Stimulated activated CD4-positive, alpha-beta T cell treated with anti-CD3 and anti-CD28 coated beads, Interleukin-1b, Interleukin-23, amount 100 ng/mL, for 48 hours (primary cell): ENCODE data around the gene PCDH18.
"Not testable (repeated sequence)": the region's sequence is repeated elsewhere in the genome, so short reads cannot be mapped to it uniquely, and the experiment has no call there.

Experiments used
- DNase-seq: peaks from one replicate; pipeline ENCODE4 v3.0.0-alpha.2; 2020

Gene PCDH18

GRCh38 chr4:137528673-137529072 is 3.6 kb downstream of the PCDH18 start:
- no peak for DNase-seq

DNA sequence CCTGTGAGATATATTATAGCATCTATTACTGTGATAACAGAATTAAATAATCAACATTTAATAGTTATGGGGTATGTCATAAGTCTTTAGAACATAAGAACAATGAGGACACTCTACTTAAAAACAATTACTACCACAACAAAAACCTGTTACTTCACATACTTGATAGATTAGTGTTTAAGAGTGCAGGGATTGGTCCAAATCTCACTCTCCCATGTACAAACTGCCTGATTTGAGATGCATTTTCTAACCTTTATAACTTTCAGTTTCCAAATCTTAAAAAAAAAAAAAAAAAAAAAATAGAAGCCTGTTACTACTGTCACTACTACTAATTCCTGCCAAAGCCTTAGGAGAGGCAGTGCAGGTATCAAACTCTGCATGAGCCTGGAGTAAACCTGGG is 5.6 kb downstream of the PCDH18 start:
- DNase-seq, result no peak

- no peak for DNase-seq
Measured at GRCh38 chr4:137524725-137525369, 7.4 kb downstream of the PCDH18 start.

DNA sequence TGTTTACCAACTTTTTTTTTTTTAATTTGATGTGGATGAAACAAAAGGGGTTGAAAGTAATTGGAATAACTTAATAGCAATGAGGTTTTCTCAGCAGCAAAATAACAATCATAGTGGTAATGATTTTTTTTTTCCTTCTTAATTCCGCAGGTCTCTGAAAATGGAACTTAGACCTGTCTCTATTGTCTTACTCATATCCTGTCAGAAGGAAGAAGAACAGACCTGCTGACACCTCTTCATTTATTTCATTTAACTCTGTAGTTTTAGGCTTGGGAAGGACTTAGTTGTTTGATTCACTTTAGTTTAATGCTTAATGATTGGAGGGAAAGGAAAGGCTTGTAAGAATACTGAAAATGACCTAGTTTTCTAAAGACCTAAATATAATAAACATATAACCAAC is 9.0 kb downstream of the PCDH18 start:
- DNase-seq, result no peak

DNA sequence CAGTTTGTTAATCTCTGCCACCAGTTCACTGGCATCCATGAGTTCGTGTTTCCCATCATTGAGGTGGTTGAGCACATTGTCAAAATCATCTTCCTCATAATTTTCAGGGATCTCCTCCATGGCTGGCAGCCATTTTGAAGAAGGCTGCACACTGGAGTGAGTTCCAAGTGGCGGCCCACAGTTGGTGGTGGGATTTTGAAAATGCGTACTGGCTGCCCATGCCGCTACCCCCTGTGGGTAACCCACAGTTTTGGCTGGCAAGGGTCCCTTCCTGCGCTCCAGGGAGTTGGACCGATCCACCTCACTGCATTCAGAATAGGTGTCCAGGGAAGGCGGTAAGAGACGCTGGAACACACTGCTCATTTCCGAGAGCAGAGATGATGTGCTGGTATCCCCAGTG is 11.2 kb downstream of the PCDH18 start:
- DNase-seq, result no peak

- no peak for DNase-seq
Measured at GRCh38 chr4:137519406-137519805, 12.9 kb downstream of the PCDH18 start.

GRCh38 chr4:137517323-137517722 is 15.0 kb downstream of the PCDH18 start:
- not testable (repeated sequence) for DNase-seq

DNA sequence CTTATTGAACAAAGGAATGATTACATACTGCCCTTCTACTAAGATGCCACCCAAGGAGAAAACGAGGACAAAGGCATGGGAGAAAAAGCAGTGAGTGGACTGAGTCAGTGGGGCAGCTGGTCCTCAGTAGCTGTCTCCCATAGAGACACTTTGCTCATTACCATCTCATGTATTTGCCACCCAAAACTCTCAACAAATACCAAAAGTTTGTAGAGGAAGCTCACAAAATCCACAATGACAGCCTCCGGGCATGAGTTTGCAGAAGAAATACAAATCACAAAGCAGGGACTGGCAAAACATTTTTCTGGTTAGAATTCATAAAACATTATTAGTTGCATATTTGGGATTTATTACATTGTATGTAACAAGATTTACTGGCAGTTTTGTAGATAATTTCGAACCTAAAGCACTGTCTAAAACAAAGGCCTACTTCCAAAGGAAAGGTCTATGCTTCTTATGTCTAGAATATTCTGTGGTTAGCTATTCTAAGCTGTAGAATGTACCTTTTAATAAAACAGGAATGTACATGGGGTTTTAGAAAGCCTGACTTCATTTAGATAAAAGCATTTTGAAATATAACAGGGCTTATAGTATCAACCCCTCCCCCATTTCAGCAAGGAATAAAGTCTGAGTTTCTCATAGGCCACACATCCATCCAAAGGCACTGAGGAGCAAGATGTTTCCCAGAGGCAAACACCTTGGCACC is 17.7 kb downstream of the PCDH18 start:
- no peak for DNase-seq

DNA sequence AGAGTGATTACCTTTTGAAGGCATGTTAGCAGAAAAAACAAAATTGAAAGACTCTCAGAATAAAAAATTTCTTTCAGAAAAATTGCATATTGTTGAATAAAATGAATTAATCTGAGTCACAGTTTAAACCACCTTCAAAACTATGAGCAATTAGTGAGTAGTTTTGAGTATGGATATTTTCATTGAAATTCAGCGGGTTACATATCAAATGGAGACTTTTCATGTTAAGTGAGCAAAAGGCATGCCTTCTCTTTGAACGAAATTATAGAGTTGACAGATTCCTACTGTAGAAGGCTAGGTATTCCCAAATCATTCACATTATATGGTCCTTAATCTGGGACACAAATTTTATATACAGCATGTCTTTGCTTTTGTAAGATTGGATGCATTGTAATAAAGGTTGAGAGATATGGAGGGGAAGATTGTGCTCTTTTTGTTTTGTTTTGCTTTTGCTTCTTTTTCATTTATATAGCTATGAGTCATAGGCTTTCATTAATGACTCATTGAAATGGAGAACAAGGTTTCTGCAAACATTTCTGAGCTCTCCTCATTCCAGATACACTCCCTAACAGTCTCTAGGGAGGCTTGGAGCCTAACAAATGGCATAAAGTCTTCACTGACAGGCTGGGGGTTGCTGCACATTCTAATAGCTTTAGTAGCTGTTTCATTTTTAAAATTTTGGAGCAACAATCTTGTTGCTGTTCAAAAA is 21.6 kb downstream of the PCDH18 start:
- DNase-seq, result no peak

DNA sequence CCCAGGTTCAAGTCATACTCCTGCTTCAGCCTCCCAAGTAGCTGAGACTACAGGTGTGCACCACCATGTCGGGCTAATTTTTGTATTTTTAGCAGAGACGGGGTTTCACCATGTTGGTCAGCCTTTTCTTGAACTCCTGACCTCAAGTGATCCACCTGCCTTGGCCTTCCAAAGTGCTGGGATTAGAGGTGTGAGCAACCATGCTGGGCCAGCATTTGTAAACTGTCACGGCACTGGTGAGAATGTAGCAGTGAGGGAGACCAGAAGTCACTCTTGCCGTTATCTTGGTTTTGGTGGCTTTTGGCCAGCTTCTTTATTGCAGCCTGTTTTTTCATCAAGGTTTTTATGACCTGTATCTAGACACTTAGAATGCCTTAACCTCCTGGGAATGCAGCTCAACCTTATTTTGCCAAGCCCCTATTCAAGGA is 22.4 kb downstream of the PCDH18 start:
- no peak for DNase-seq

GRCh38 chr4:137502339-137503129 is 29.8 kb downstream of the PCDH18 start:
- DNase-seq, result no peak

DNA sequence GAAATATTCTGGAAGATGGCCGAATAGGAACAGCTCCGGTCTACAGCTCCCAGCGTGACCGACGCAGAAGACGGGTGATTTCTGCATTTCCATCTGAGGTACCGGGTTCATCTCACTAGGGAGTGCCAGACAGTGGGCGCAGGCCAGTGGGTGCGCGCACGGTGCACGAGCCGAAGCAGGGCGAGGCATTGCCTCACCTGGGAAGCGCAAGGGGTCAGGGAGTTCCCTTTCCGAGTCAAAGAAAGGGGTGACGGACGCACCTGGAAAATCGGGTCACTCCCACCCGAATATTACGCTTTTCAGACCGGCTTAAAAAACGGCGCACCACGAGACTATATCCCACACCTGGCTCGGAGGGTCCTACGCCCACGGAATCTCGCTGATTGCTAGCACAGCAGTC is 36.0 kb downstream of the PCDH18 start:
- not testable (repeated sequence) for DNase-seq

- no peak for DNase-seq
Measured at GRCh38 chr4:137495578-137495977, 36.7 kb downstream of the PCDH18 start.

- DNase-seq, result not testable (repeated sequence)
Measured at GRCh38 chr4:137483313-137483959, 48.9 kb downstream of the PCDH18 start.

- not testable (repeated sequence) for DNase-seq
Measured at GRCh38 chr4:137479657-137480056, 52.6 kb downstream of the PCDH18 start.

GRCh38 chr4:137476345-137476744 is 55.9 kb downstream of the PCDH18 start:
- DNase-seq, result no peak

GRCh38 chr4:137474711-137475301 is 57.5 kb downstream of the PCDH18 start:
- DNase-seq, result no peak

DNA sequence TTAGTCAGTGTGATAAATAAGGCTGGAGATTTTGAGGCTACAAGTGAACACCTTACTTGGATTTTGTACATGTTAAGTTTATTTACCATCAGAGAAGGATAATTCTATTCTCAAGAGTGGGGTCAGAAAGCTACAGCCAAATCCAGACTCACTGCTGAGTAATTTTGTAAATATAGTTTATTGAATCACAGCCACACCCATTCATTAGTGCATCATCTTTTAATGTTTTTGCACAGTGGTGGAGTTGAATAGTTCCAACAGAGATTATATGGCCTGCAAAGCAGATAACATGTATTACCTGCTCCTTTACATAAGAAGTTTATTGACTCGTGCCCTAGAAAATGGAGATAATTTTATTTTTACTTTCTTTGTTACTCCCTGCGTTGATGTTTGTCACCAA is 60.4 kb downstream of the PCDH18 start:
- DNase-seq, result no peak

GRCh38 chr4:137471461-137471860 is 60.8 kb downstream of the PCDH18 start:
- no peak for DNase-seq

GRCh38 chr4:137470806-137471205 is 61.5 kb downstream of the PCDH18 start:
- no peak for DNase-seq
